Panc1 (cell line): ENCODE data around the gene SLC6A7. TPM values are rescaled to one million over a fixed set of nuclear protein-coding genes. Genes with fewer than 3 reads are reported as not detected.

ENCODE experiments used
- ATAC-seq: fragments of 200-7000 bp; cut with Tn5 transposase; 2 replicates; pipeline ENCODE4 v1.9.1; 2020; ENCODE audit warnings: mild to moderate bottlenecking, moderate library complexity
- BruUV-seq: library from RNA; stranded (reverse); fragments of 400-500 nt; replicated peaks from 2 replicates; lab custom pipeline; 2021; lab: Mats Ljungman, UMichigan
- CTCF ChIA-PET: fragments of 300-600 bp; sonication (Branson Sonifier 250); formaldehyde crosslinking; loops from one replicate; lab custom pipeline; 2022; ENCODE audit warnings: antibody characterized with exemption; lab: Charles Lee
- POLR2A ChIA-PET: fragments of 300-600 bp; sonication (Branson Sonifier 250); formaldehyde crosslinking; loops from one replicate; lab custom pipeline; 2022; ENCODE audit warnings: antibody characterized with exemption; lab: Charles Lee
- DNase-seq: peaks from one replicate; pipeline ENCODE4 v3.0.0-alpha.2; 2010; ENCODE audit warnings: low read depth, low spot score
- H3K27ac ChIP-seq: 2 replicates; pipeline ENCODE4 v1.5.1; 2011; ENCODE audit warnings: mild to moderate bottlenecking, low read length, inconsistent platforms
- H3K27me3 ChIP-seq: fragments of 200-500 bp; sonication (Bioruptor generic); 2 replicates; pipeline ENCODE4 v1.6.0; 2014; ENCODE audit warnings: low read length, inconsistent platforms; ENCODE audit not compliant: control insufficient read depth, insufficient read depth
- H3K36me3 ChIP-seq: fragments of 200-500 bp; sonication (Bioruptor generic); 2 replicates; pipeline ENCODE4 v1.5.1; 2014; ENCODE audit warnings: inconsistent platforms, mild to moderate bottlenecking, low read length, moderate library complexity; ENCODE audit not compliant: control insufficient read depth, insufficient read depth
- H3K4me1 ChIP-seq: 2 replicates; pipeline ENCODE4 v1.5.1; 2011; ENCODE audit warnings: inconsistent platforms, mild to moderate bottlenecking, low read length, moderate library complexity; ENCODE audit not compliant: control insufficient read depth, insufficient read depth
- H3K4me3 ChIP-seq, 2 experiments: 2 replicates each; pipeline ENCODE4 v1.5.1; 2011 to 2012; ENCODE audit warnings: low read depth in 2 of 2, low read length in 2 of 2, mild to moderate bottlenecking in 2 of 2, inconsistent platforms in 1 of 2, moderate library complexity in 1 of 2
- H3K9me3 ChIP-seq: fragments of 200-500 bp; sonication (Bioruptor generic); 2 replicates; pipeline ENCODE4 v1.5.1; 2014; ENCODE audit warnings: low read depth, mild to moderate bottlenecking, inconsistent platforms, low read length, moderate library complexity; ENCODE audit not compliant: control insufficient read depth, insufficient read depth
- CTCF ChIP-seq: fragments of 450-650 bp; IDR thresholded peaks from 2 replicates; pipeline ENCODE4 v1.5.1; 2017; ENCODE audit warnings: mild to moderate bottlenecking
- POLR2AphosphoS5 ChIP-seq: IDR thresholded peaks from 2 replicates; pipeline ENCODE4 v1.6.1; 2012; ENCODE audit warnings: mild to moderate bottlenecking, low read depth, low read length, moderate library complexity
- REST ChIP-seq, 2 experiments: IDR thresholded peaks; 2 replicates each; pipeline ENCODE4 v1.6.1; 2011 to 2012; ENCODE audit warnings: low read depth in 2 of 2, control low read depth in 1 of 2, low read length in 1 of 2, mild to moderate bottlenecking in 1 of 2, moderate library complexity in 1 of 2; ENCODE audit not compliant: insufficient read depth in 1 of 2
- SIN3A ChIP-seq: IDR thresholded peaks from 2 replicates; pipeline ENCODE4 v1.6.1; 2012; ENCODE audit warnings: low read depth, mild to moderate bottlenecking, low read length, moderate library complexity, borderline replicate concordance; ENCODE audit not compliant: insufficient read depth
- TCF7L2 ChIP-seq: IDR thresholded peaks from 2 replicates; pipeline ENCODE4 v1.6.1; 2011; ENCODE audit warnings: mild to moderate bottlenecking, low read depth, low read length, inconsistent platforms
- in situ Hi-C: cut with HindIII; loops from 2 replicates; pipeline ENCODE4 v1.10.0; 2016; ENCODE audit warnings: low sequenced_read_pairs, low pct_unique_long_range_greater_than_20kb
- intact Hi-C: fragments of 100-400 bp; cut with micrococcal nuclease; formaldehyde crosslinking; loops from one replicate; pipeline ENCODE4 v1.10.0; 2022; ENCODE audit not compliant: unreplicated experiment
- total RNA-seq: library from RNA; stranded (reverse); gene quantifications from one replicate; pipeline ENCODE4 v1.2.1, GENCODE V29; 2021; ENCODE audit not compliant: unreplicated experiment

SLC6A7 gene
- total RNA-seq, 1 experiment from 2014 or later = not detected

GRCh38 chr5:150246429-150246828 lies 56.6 kb downstream of the SLC6A7 start:
- ATAC-seq (no peak), DNase-seq (no peak)
- in situ Hi-C loops (no loop called here), intact Hi-C loops (no loop called here)
- TF ChIP-seq REST (IDR thresholded peaks at IDR 0.05; ENCODE audit: insufficient read depth in 1 of 2, low read depth in 2 of 2, low read length in 1 of 2) (no peak), SIN3A (no peak), POLR2AphosphoS5 (no peak), TCF7L2 (no peak), CTCF (no peak)
- ChIA-PET CTCF (interaction anchor here (1.3 kb wide), 1 partner anchor 15 kb away, joined by 3 read pairs; no protein-coding TSS in a partner anchor), POLR2A (no interaction called here)
- Histone ChIP-seq H3K4me1 (no peaks in the 10 kb centered on the region), H3K4me3 (no peak overlapping the region), H3K36me3 (no peaks in the 10 kb centered on the region), H3K27ac (no peak overlapping the region), H3K27me3 (no peaks in the 10 kb centered on the region), H3K9me3 (no peaks in the 10 kb centered on the region)
- no TSS peak for BruUV-seq

GRCh38 chr5:150246835-150247234 lies 57.0 kb downstream of the SLC6A7 start:
- Histone ChIP-seq H3K27me3 (no peaks in the 10 kb centered on the region), H3K36me3 (no peaks in the 10 kb centered on the region), H3K9me3 (no peaks in the 10 kb centered on the region), H3K4me3 (no peak overlapping the region), H3K27ac (no peak overlapping the region), H3K4me1 (no peaks in the 10 kb centered on the region)
- in situ Hi-C loops (no loop called here), intact Hi-C loops (no loop called here)
- ATAC-seq = no peak
- CTCF ChIA-PET = interaction anchor here (1.3 kb wide), 1 partner anchor 14 kb away, joined by 3 read pairs; no protein-coding TSS in a partner anchor
- POLR2A ChIA-PET = no interaction called here
- BruUV-seq = no TSS peak
- no peak for DNase-seq
- TF ChIP-seq SIN3A = no peak
- TF ChIP-seq TCF7L2 = no peak
- no peak for TF ChIP-seq REST (IDR thresholded peaks at IDR 0.05; ENCODE audit: insufficient read depth in 1 of 2, low read depth in 2 of 2, low read length in 1 of 2)
- TF ChIP-seq CTCF = no peak
- no peak for TF ChIP-seq POLR2AphosphoS5
